Osteoblast (primary cell): ENCODE data around the gene OBSCN. TPM values are rescaled to one million over a fixed set of nuclear protein-coding genes. Genes with fewer than 3 reads are reported as not detected.
A peak's percentile ranks its signal among the peaks of the same experiment; 100 is the strongest.

Experiments
- DNase-seq: peaks from one replicate; pipeline ENCODE4 v3.0.0; 2011; ENCODE audit warnings: low spot score, mixed read lengths; ENCODE audit not compliant: insufficient read length; ENCODE audit errors: missing footprints
- H2AFZ ChIP-seq: 2 replicates; pipeline ENCODE4 v1.6.0; 2011; ENCODE audit warnings: mild to moderate bottlenecking, low read length
- H3K27ac ChIP-seq: 2 replicates; pipeline ENCODE4 v1.5.1; 2011; ENCODE audit warnings: mild to moderate bottlenecking, low read depth, low read length, moderate library complexity
- H3K27me3 ChIP-seq: 2 replicates; pipeline ENCODE4 v1.6.0; 2012; ENCODE audit warnings: mild to moderate bottlenecking, control low read depth, inconsistent platforms, low read length, moderate library complexity; ENCODE audit not compliant: insufficient read depth
- H3K36me3 ChIP-seq: 2 replicates; pipeline ENCODE4 v1.5.1; 2011; ENCODE audit warnings: mild to moderate bottlenecking, low read length, control low read depth, moderate library complexity; ENCODE audit not compliant: insufficient read depth
- H3K4me1 ChIP-seq: 2 replicates; pipeline ENCODE4 v1.5.1; 2011; ENCODE audit warnings: mild to moderate bottlenecking, low read length, control low read depth, moderate library complexity; ENCODE audit not compliant: insufficient read depth
- H3K4me2 ChIP-seq: 2 replicates; pipeline ENCODE4 v1.6.0; 2011; ENCODE audit warnings: mild to moderate bottlenecking, low read length; ENCODE audit not compliant: insufficient read depth
- H3K4me3 ChIP-seq: fragments of 200-600 bp; sonication (generic); 3 replicates; pipeline ENCODE4 v1.5.1; 2012; ENCODE audit warnings: mild to moderate bottlenecking, low read length, inconsistent platforms; ENCODE audit not compliant: insufficient read depth
- H3K79me2 ChIP-seq: 2 replicates; pipeline ENCODE4 v1.6.0; 2012; ENCODE audit warnings: mild to moderate bottlenecking, low read length, control low read depth, inconsistent platforms; ENCODE audit not compliant: insufficient read depth
- H3K9me3 ChIP-seq: 2 replicates; pipeline ENCODE4 v1.5.1; 2011; ENCODE audit warnings: low read depth, low read length, control low read depth
- H4K20me1 ChIP-seq: 2 replicates; pipeline ENCODE4 v1.6.0; 2012; ENCODE audit warnings: mild to moderate bottlenecking, low read length, control low read depth; ENCODE audit not compliant: insufficient read depth
- CTCF ChIP-seq: IDR thresholded peaks from 2 replicates; pipeline ENCODE4 v1.5.1; 2011; ENCODE audit warnings: mild to moderate bottlenecking, low read depth, low read length, moderate library complexity; ENCODE audit errors: extremely low read depth
- total RNA-seq: library from RNA; depleted of rRNA; stranded (reverse); fragments of >200 nt; gene quantifications from 2 replicates; pipeline ENCODE4 v1.2.3, GENCODE V29; 2012

Gene OBSCN
- total RNA-seq, 1 donor: 2.9 TPM

GRCh38 chr1:228362141-228362883, 154.5 kb downstream of the OBSCN start:
- H3K4me2 ChIP-seq: no peak overlapping the region
- no peak for TF ChIP-seq CTCF
- no peak overlapping the region for H2AFZ ChIP-seq
- H3K27ac ChIP-seq: no peak overlapping the region
- H3K4me1 ChIP-seq: no peaks in the 10 kb centered on the region
- H4K20me1 ChIP-seq: no peaks in the 10 kb centered on the region
- H3K9me3 ChIP-seq: no peaks in the 10 kb centered on the region
- no peaks in the 10 kb centered on the region for H3K27me3 ChIP-seq
- peak; percentile 87 for DNase-seq
- H3K79me2 ChIP-seq: no peaks in the 10 kb centered on the region
- H3K36me3 ChIP-seq: no peaks in the 10 kb centered on the region
- no peak overlapping the region for H3K4me3 ChIP-seq

DNA sequence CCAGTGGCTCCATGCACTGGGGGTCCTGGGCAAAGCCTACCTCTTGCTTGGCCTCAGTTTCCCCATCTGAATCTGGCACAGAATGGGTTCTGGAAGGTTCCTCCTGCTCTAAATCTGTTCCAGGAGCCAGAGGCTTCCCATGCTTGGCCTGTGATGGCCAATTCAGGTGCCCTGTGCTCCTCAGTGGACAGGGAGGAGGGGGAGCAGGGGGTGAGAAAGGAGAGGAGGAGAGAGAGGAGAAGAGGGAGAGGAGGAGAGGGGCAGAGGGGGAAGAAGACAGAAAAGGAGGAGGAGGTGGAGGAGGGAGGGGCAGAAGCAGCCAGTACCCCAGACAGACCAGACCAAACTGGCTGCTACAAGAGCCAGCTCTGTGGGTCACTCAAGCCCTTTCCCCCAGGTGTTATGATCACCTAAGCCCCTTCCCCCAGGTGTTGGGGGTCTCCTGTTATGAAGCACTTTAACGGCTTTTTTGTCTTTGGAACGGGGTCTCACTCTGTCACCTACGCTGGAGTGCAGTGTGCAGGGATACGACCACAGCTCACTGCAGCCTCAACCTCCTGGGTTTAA, 155.1 kb downstream of the OBSCN start:
- H3K9me3 ChIP-seq: no peaks in the 10 kb centered on the region
- no peak overlapping the region for H3K27ac ChIP-seq
- peak; percentile 72 for DNase-seq
- H3K4me2 ChIP-seq: no peak overlapping the region
- H3K4me3 ChIP-seq: no peak overlapping the region
- no peaks in the 10 kb centered on the region for H3K4me1 ChIP-seq
- no peaks in the 10 kb centered on the region for H3K36me3 ChIP-seq
- H3K27me3 ChIP-seq: no peaks in the 10 kb centered on the region
- no peaks in the 10 kb centered on the region for H4K20me1 ChIP-seq
- H2AFZ ChIP-seq: no peak overlapping the region
- TF ChIP-seq CTCF: no peak
- H3K79me2 ChIP-seq: no peaks in the 10 kb centered on the region

GRCh38 chr1:228363686-228364067, 155.8 kb downstream of the OBSCN start:
- Histone ChIP-seq H3K36me3 (no peaks in the 10 kb centered on the region), H3K4me2 (no peak overlapping the region), H3K4me1 (no peaks in the 10 kb centered on the region), H3K27ac (no peak overlapping the region), H2AFZ (no peak overlapping the region), H4K20me1 (no peaks in the 10 kb centered on the region), H3K9me3 (no peaks in the 10 kb centered on the region), H3K27me3 (no peaks in the 10 kb centered on the region), H3K79me2 (no peaks in the 10 kb centered on the region), H3K4me3 (no peak overlapping the region)
- peak; percentile 58 for DNase-seq
- TF ChIP-seq CTCF: no peak

GRCh38 chr1:228364068-228364705, 156.3 kb downstream of the OBSCN start:
- DNase-seq: peak; percentile 90
- no peaks in the 10 kb centered on the region for H3K79me2 ChIP-seq

More at GRCh38 chr1:228364068-228364705, 156.3 kb downstream of the OBSCN start:
- TF ChIP-seq CTCF: no peak
- no peak overlapping the region for H3K27ac ChIP-seq
- no peaks in the 10 kb centered on the region for H3K36me3 ChIP-seq
- H3K4me1 ChIP-seq: no peaks in the 10 kb centered on the region
- H3K27me3 ChIP-seq: no peaks in the 10 kb centered on the region
- no peak overlapping the region for H3K4me3 ChIP-seq
- no peak overlapping the region for H2AFZ ChIP-seq
- H4K20me1 ChIP-seq: no peaks in the 10 kb centered on the region
- H3K9me3 ChIP-seq: no peaks in the 10 kb centered on the region
- no peak overlapping the region for H3K4me2 ChIP-seq
